WTC11 (cell line): ENCODE results near the gene FNIP2. TPM values are rescaled to one million over a fixed set of nuclear protein-coding genes. Genes with fewer than 3 reads are reported as not detected.

Experiments
- ATAC-seq: fragments of 200-7000 bp; cut with Tn5 transposase; 2 replicates; pipeline ENCODE4 v1.10.0; 2021; ENCODE audit warnings: mild to moderate bottlenecking, moderate library complexity
- CTCF ChIA-PET: fragments of 300-600 bp; sonication (Branson Sonifier 250); formaldehyde crosslinking; loops from one replicate; lab custom pipeline; 2021; ENCODE audit warnings: antibody characterized with exemption; lab: Charles Lee
- POLR2A ChIA-PET: fragments of 350-600 bp; sonication (Branson Sonifier 250); formaldehyde crosslinking; loops from one replicate; lab custom pipeline; 2021; ENCODE audit warnings: antibody characterized with exemption; lab: Charles Lee
- DNase-seq: peaks from one replicate; pipeline ENCODE4 v3.0.0; 2021; ENCODE audit warnings: low spot score
- H3K27ac Mint-ChIP-seq: 2 replicates; pipeline ENCODE4 v1.8.0; 2021; ENCODE audit warnings: mixed read lengths
- H3K27me3 Mint-ChIP-seq: 2 replicates; pipeline ENCODE4 v1.8.0; 2021; ENCODE audit warnings: low read depth, mild to moderate bottlenecking, moderate library complexity, mixed read lengths
- H3K36me3 Mint-ChIP-seq: 2 replicates; pipeline ENCODE4 v1.8.0; 2021; ENCODE audit warnings: mixed read lengths
- H3K4me1 Mint-ChIP-seq: 2 replicates; pipeline ENCODE4 v1.8.0; 2022; ENCODE audit warnings: mixed read lengths
- H3K4me3 Mint-ChIP-seq: 2 replicates; pipeline ENCODE4 v1.8.0; 2021; ENCODE audit warnings: mild to moderate bottlenecking, moderate library complexity, mixed read lengths
- H3K9me3 Mint-ChIP-seq: 2 replicates; pipeline ENCODE4 v1.8.0; 2021; ENCODE audit warnings: mixed read lengths
- CBFB ChIP-seq: sonication (generic); formaldehyde crosslinking; IDR thresholded peaks from 2 replicates; pipeline ENCODE4 v1.8.1; 2022; ENCODE audit warnings: mild to moderate bottlenecking, low read depth, missing genetic modification reagents
- FOXJ3 ChIP-seq: sonication (generic); formaldehyde crosslinking; IDR thresholded peaks from 2 replicates; pipeline ENCODE4 v1.9.0; 2021; ENCODE audit warnings: missing genetic modification reagents, mild to moderate bottlenecking, borderline replicate concordance
- HMGA2 ChIP-seq: fragments of 250-450 bp; sonication (Bioruptor Pico); IDR thresholded peaks from 2 replicates; pipeline ENCODE4 v1.4.0; 2021; ENCODE audit warnings: mild to moderate bottlenecking, moderate library complexity
- IRF1 ChIP-seq: sonication (generic); formaldehyde crosslinking; IDR thresholded peaks from 2 replicates; pipeline ENCODE4 v1.8.0; 2023; ENCODE audit warnings: missing genetic modification reagents
- JAZF1 ChIP-seq: fragments of 250-450 bp; sonication (Bioruptor Pico); IDR thresholded peaks from 2 replicates; pipeline ENCODE4 v1.9.0; 2021; ENCODE audit warnings: moderate library complexity, mild to moderate bottlenecking, inconsistent platforms
- NR3C1 ChIP-seq: sonication (generic); formaldehyde crosslinking; conservative IDR thresholded peaks from 2 replicates; pipeline ENCODE4 v1.8.1; 2023; ENCODE audit warnings: low read depth, mild to moderate bottlenecking, missing genetic modification reagents
- PRDM15 ChIP-seq: sonication (generic); formaldehyde crosslinking; IDR thresholded peaks from 2 replicates; pipeline ENCODE4 v1.8.0; 2022; ENCODE audit warnings: missing genetic modification reagents
- RELA ChIP-seq: sonication (generic); formaldehyde crosslinking; IDR thresholded peaks from 2 replicates; pipeline ENCODE4 v1.8.1; 2022; ENCODE audit warnings: missing genetic modification reagents, mild to moderate bottlenecking, borderline replicate concordance
- SMAD3 ChIP-seq: sonication (generic); formaldehyde crosslinking; IDR thresholded peaks from 2 replicates; pipeline ENCODE4 v1.8.0; 2022; ENCODE audit warnings: missing genetic modification reagents, mild to moderate bottlenecking, borderline replicate concordance
- ZNF396 ChIP-seq: fragments of 250-450 bp; sonication (Bioruptor Pico); IDR thresholded peaks from 2 replicates; pipeline ENCODE4 v1.8.0; 2021; ENCODE audit warnings: mild to moderate bottlenecking, moderate library complexity, borderline replicate concordance
- total RNA-seq: library from RNA; stranded (reverse); gene quantifications from 3 replicates; pipeline ENCODE4 v1.2.3, GENCODE V29; 2021
- TF ChIP-seq, protein P1 (sequence below): sonication (generic); formaldehyde crosslinking; conservative IDR thresholded peaks from 2 replicates; pipeline ENCODE4 v1.8.1; 2023; ENCODE audit warnings: mild to moderate bottlenecking, low read depth, missing genetic modification reagents, moderate library complexity
- TF ChIP-seq, protein P2 (sequence below): sonication (generic); formaldehyde crosslinking; IDR thresholded peaks from 2 replicates; pipeline ENCODE4 v1.8.0; 2022; ENCODE audit warnings: mild to moderate bottlenecking, missing genetic modification reagents
- TF ChIP-seq, protein P3 (sequence below): sonication (generic); formaldehyde crosslinking; IDR thresholded peaks from 2 replicates; pipeline ENCODE4 v1.8.1; 2023; ENCODE audit warnings: mild to moderate bottlenecking, missing genetic modification reagents, moderate library complexity
- TF ChIP-seq, protein P4 (sequence below): sonication (generic); formaldehyde crosslinking; IDR thresholded peaks from 2 replicates; pipeline ENCODE4 v1.8.1; 2023; ENCODE audit warnings: mild to moderate bottlenecking, moderate library complexity, missing genetic modification reagents

The FNIP2 gene
- total RNA-seq, 1 experiment from 2014 or later: 8.6 TPM

- TF ChIP-seq, protein P1, sequence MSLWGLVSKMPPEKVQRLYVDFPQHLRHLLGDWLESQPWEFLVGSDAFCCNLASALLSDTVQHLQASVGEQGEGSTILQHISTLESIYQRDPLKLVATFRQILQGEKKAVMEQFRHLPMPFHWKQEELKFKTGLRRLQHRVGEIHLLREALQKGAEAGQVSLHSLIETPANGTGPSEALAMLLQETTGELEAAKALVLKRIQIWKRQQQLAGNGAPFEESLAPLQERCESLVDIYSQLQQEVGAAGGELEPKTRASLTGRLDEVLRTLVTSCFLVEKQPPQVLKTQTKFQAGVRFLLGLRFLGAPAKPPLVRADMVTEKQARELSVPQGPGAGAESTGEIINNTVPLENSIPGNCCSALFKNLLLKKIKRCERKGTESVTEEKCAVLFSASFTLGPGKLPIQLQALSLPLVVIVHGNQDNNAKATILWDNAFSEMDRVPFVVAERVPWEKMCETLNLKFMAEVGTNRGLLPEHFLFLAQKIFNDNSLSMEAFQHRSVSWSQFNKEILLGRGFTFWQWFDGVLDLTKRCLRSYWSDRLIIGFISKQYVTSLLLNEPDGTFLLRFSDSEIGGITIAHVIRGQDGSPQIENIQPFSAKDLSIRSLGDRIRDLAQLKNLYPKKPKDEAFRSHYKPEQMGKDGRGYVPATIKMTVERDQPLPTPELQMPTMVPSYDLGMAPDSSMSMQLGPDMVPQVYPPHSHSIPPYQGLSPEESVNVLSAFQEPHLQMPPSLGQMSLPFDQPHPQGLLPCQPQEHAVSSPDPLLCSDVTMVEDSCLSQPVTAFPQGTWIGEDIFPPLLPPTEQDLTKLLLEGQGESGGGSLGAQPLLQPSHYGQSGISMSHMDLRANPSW (CRISPR knock-in tag): no peak
- TF ChIP-seq, protein P2, sequence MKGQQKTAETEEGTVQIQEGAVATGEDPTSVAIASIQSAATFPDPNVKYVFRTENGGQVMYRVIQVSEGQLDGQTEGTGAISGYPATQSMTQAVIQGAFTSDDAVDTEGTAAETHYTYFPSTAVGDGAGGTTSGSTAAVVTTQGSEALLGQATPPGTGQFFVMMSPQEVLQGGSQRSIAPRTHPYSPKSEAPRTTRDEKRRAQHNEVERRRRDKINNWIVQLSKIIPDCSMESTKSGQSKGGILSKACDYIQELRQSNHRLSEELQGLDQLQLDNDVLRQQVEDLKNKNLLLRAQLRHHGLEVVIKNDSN: no peak
- TF ChIP-seq CBFB (CRISPR knock-in tag) (no peak), SMAD3 (no peak), IRF1 (CRISPR knock-in tag) (no peak), FOXJ3 (CRISPR knock-in tag) (no peak), JAZF1 (CRISPR knock-in tag) (no peak), ZNF396 (CRISPR knock-in tag) (no peak)
Observed at GRCh38 chr4:158799856-158800255, 31.0 kb downstream of the FNIP2 start (continued).

GRCh38 chr4:158801066-158801465 lies 32.2 kb downstream of the FNIP2 start:
- Mint-ChIP-seq H3K27me3 (no peaks in the 10 kb centered on the region), H3K4me3 (no peak overlapping the region), H3K27ac (no peak overlapping the region), H3K9me3 (no peaks in the 10 kb centered on the region), H3K36me3 (no peaks in the 10 kb centered on the region), H3K4me1 (peaks cover 21% of the 10 kb centered on the region)
- POLR2A ChIA-PET: no interaction called here
- CTCF ChIA-PET: no interaction called here
- TF ChIP-seq HMGA2 (CRISPR knock-in tag) (no peak), PRDM15 (CRISPR knock-in tag) (no peak), CBFB (CRISPR knock-in tag) (no peak), NR3C1 (CRISPR knock-in tag) (no peak), RELA (CRISPR knock-in tag) (no peak)
- TF ChIP-seq, protein P3, sequence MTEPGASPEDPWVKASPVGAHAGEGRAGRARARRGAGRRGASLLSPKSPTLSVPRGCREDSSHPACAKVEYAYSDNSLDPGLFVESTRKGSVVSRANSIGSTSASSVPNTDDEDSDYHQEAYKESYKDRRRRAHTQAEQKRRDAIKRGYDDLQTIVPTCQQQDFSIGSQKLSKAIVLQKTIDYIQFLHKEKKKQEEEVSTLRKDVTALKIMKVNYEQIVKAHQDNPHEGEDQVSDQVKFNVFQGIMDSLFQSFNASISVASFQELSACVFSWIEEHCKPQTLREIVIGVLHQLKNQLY (CRISPR knock-in tag): no peak
- TF ChIP-seq, protein P4, sequence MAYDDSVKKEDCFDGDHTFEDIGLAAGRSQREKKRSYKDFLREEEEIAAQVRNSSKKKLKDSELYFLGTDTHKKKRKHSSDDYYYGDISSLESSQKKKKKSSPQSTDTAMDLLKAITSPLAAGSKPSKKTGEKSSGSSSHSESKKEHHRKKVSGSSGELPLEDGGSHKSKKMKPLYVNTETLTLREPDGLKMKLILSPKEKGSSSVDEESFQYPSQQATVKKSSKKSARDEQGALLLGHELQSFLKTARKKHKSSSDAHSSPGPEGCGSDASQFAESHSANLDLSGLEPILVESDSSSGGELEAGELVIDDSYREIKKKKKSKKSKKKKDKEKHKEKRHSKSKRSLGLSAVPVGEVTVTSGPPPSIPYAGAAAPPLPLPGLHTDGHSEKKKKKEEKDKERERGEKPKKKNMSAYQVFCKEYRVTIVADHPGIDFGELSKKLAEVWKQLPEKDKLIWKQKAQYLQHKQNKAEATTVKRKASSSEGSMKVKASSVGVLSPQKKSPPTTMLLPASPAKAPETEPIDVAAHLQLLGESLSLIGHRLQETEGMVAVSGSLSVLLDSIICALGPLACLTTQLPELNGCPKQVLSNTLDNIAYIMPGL (CRISPR knock-in tag): no peak
- no peak for DNase-seq
- ATAC-seq: peak; percentile 42
